ENCODE measurements around the gene KCNK18.

DNA sequence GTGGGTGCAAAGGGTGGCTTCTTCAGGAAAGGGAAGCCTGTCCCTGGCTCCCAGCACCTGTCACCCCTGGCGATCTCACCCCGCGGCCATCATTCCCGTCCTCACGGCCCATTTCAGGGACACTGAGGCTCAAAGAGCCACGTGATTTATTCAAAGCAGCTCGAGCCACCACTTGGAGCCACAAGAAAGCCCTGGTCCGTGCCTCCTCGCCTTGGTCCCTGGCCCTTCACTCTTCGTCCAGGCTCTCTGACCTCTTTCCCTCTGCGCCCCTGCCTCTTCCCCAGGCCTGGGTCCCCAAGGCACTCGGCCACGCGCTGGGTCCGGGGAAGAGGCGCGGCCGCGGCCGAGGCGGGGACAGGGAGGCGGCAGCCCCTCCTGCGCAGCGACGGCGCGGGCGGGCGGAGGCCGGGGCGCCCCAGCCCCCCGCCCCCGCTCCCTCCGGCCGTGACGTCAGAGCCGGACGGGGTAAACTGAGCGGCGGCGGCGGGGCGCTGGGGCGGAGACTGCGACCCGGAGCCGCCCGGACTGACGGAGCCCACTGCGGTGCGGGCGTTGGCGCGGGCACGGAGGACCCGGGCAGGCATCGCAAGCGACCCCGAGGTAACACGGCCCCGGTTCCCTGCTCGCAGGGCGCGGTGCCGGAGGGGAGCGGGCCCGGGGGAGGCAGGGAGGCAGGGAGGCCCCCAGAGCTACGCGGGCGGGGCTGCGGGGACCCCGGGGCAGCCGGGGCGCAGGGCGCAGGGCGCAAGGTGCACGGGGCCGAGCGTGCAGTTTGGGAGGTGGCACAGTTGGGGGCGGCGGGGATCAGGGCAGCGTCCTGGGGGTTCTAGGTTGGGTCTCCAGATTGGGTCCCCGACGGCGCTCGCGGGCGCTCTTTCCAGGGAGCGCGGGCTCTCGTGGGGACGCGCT, 43.6 kb downstream of the KCNK18 start, which contains the start of gene SLC18A2:
- TF ChIP-seq, protein P1, sequence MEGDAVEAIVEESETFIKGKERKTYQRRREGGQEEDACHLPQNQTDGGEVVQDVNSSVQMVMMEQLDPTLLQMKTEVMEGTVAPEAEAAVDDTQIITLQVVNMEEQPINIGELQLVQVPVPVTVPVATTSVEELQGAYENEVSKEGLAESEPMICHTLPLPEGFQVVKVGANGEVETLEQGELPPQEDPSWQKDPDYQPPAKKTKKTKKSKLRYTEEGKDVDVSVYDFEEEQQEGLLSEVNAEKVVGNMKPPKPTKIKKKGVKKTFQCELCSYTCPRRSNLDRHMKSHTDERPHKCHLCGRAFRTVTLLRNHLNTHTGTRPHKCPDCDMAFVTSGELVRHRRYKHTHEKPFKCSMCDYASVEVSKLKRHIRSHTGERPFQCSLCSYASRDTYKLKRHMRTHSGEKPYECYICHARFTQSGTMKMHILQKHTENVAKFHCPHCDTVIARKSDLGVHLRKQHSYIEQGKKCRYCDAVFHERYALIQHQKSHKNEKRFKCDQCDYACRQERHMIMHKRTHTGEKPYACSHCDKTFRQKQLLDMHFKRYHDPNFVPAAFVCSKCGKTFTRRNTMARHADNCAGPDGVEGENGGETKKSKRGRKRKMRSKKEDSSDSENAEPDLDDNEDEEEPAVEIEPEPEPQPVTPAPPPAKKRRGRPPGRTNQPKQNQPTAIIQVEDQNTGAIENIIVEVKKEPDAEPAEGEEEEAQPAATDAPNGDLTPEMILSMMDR (IDR thresholded peaks at IDR 0.05; ENCODE audit: low read length) = no peak
- no peak for TF ChIP-seq EZH2 (IDR thresholded peaks at IDR 0.05; ENCODE audit: borderline replicate concordance, low read length)
